Skeletal muscle satellite cell (primary cell): ENCODE results near the gene MMP3.

Source experiments
- H3K27me3 ChIP-seq: 2 replicates; pipeline ENCODE4 v1.7.0; 2013; ENCODE audit warnings: low read length; ENCODE audit not compliant: control insufficient read depth, insufficient read depth
- H3K36me3 ChIP-seq: 2 replicates; pipeline ENCODE4 v1.7.0; 2013; ENCODE audit warnings: mild to moderate bottlenecking, control low read depth, low read length; ENCODE audit not compliant: insufficient read depth
- H3K4me1 ChIP-seq: 2 replicates; pipeline ENCODE4 v1.7.0; 2013; ENCODE audit warnings: low read length; ENCODE audit not compliant: control insufficient read depth, insufficient read depth
- H3K4me2 ChIP-seq: 2 replicates; pipeline ENCODE4 v1.7.0; 2013; ENCODE audit warnings: mild to moderate bottlenecking, low read length
- H3K4me3 ChIP-seq: 2 replicates; pipeline ENCODE4 v1.7.0; 2013; ENCODE audit warnings: low read length
- H3K9ac ChIP-seq: 2 replicates; pipeline ENCODE4 v1.7.0; 2013; ENCODE audit warnings: mild to moderate bottlenecking, low read depth, low read length, moderate library complexity
- H3K9me3 ChIP-seq: replicated peaks from 2 replicates; pipeline ENCODE4 v1.7.0; 2013; ENCODE audit warnings: mild to moderate bottlenecking, control low read depth, low read length

MMP3 gene

GRCh38 chr11:102831489-102832440 is 11.6 kb downstream of the MMP3 start:
- Histone ChIP-seq H3K9ac (no peak overlapping the region), H3K4me3 (no peak overlapping the region), H3K4me2 (peak overlapping the region; percentile 58), H3K4me1 (peaks cover 7% of the 10 kb centered on the region), H3K9me3 (no peaks in the 10 kb centered on the region), H3K27me3 (peaks cover 13% of the 10 kb centered on the region), H3K36me3 (no peaks in the 10 kb centered on the region)

DNA sequence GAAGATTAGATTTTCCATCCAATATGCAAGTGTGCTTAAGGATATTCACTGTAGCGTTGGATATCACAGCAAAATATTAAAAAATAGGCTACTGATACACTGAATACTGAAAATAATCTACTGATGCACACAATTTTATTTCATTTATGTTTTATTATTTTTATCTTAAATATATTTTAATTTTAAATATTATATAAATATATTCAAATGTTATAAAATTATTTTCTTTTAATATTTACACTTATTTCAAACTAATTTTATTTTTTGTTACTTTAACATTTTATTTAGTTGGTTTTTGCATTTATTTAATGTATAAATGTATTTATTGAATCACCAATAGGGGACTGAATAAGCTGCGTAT is 12.3 kb downstream of the MMP3 start:
- H3K4me2 ChIP-seq, result no peak overlapping the region
- H3K9ac ChIP-seq, result no peak overlapping the region
- H3K36me3 ChIP-seq, result no peaks in the 10 kb centered on the region
- peaks cover 7% of the 10 kb centered on the region for H3K4me1 ChIP-seq
- peaks cover 12% of the 10 kb centered on the region for H3K27me3 ChIP-seq
- H3K9me3 ChIP-seq, result no peaks in the 10 kb centered on the region
- H3K4me3 ChIP-seq, result no peak overlapping the region

DNA sequence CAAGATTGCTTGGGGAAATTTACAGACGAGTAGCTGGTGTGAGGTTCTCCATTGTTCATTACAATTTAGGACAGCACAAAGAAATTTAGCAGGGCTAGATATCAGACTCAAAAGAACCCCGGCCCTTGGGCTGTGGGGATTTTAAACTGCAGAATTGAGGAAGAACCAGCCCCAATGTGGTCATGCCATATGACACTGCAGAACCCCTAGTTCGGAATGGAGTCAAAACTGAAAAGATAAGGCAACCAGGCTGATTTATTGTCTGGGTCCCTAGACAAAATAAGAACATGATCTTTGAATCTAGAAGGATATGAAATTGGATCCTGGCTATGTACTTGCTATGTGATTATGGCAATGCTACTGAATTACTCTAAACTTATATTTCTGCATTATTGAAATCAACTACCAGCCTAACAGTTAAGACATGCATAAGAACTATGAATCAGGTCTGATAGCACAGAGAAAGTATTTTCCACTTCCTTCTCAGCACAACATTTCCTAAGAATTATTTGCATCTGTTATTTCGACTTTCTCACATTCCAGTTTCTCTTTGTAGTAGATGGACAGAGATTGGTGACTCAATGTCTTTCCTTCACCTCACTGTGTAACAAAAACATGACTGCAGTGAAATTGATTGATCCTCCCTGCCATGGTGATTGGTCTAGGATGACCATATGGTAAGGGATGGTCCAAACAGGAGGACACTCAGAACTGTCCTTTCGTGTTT is 13.2 kb downstream of the MMP3 start:
- H3K36me3 ChIP-seq, result no peaks in the 10 kb centered on the region
- H3K4me2 ChIP-seq, result no peak overlapping the region
- H3K4me1 ChIP-seq, result no peaks in the 10 kb centered on the region
- no peak overlapping the region for H3K9ac ChIP-seq
- no peak overlapping the region for H3K4me3 ChIP-seq
- H3K9me3 ChIP-seq, result no peaks in the 10 kb centered on the region
- H3K27me3 ChIP-seq, result peaks cover 9% of the 10 kb centered on the region

DNA sequence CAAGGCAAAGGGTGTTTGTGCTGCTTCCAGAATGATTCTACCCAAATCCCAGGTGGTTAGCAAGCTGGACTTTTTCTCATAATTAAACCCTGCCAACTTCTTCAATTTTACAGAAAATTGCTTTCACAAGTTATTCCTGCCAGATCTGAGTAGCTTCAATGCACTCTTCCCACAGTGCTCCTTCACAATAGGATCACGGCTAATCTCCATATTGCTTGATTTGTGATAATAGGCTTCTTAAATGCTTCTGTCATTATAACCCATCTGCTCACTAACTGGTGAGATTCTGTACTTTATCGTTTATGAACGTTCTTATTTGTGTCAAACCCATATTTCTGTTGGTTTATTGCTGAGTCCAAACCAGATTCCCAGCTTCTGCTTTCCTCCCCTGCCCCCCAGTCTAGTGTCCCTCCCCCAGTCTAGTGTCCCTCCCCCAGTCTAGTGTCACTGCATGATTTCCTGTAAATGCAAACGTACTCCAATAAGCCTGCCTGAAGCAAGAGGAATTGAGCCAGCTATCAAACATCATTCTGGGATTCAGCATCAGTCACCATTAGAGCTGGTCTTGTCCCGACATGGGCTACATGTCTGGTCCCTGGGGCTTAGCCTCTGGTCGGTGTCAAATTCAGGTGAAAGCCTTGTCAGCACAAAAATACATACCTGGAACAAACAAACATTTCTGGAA is 14.0 kb downstream of the MMP3 start:
- Histone ChIP-seq H3K4me3 (no peak overlapping the region), H3K9me3 (no peaks in the 10 kb centered on the region), H3K27me3 (peaks cover 9% of the 10 kb centered on the region), H3K36me3 (no peaks in the 10 kb centered on the region), H3K9ac (no peak overlapping the region), H3K4me1 (no peaks in the 10 kb centered on the region), H3K4me2 (no peak overlapping the region)

- H3K4me2 ChIP-seq, result no peak overlapping the region
- H3K27me3 ChIP-seq, result peaks cover 32% of the 10 kb centered on the region
- no peak overlapping the region for H3K9ac ChIP-seq
- no peaks in the 10 kb centered on the region for H3K36me3 ChIP-seq
- no peaks in the 10 kb centered on the region for H3K4me1 ChIP-seq
- no peaks in the 10 kb centered on the region for H3K9me3 ChIP-seq
- no peak overlapping the region for H3K4me3 ChIP-seq
These were observed 18.9 kb downstream of the MMP3 start for GRCh38 chr11:102824556-102824955.

DNA sequence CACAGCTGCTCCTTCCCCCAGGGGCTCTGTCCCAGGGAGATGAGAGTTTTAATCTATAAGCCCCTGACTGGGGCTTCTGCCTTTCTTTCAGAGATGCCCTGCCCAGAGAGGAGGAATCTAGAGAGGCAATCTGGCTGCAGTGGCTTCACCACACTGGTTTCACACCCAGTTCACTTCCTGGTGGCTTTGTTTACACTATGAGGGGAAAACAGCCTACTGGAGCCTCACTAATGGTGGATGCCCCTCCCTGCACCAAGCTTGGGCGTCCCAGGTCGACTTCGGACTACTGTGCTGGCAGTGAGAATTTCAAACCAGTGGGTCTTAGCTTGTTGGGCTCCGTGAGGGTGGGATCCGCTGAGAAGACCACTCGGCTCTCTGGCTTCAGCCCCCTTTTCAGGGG is 23.9 kb downstream of the MMP3 start:
- H3K9me3 ChIP-seq, result no peaks in the 10 kb centered on the region
- peaks cover 33% of the 10 kb centered on the region for H3K27me3 ChIP-seq
- H3K36me3 ChIP-seq, result no peaks in the 10 kb centered on the region
- H3K4me2 ChIP-seq, result no peak overlapping the region
- no peak overlapping the region for H3K4me3 ChIP-seq
- no peaks in the 10 kb centered on the region for H3K4me1 ChIP-seq
- H3K9ac ChIP-seq, result no peak overlapping the region

GRCh38 chr11:102813484-102813883 is 29.9 kb downstream of the MMP3 start:
- Histone ChIP-seq H3K4me3 (no peak overlapping the region), H3K4me1 (no peaks in the 10 kb centered on the region), H3K4me2 (no peak overlapping the region), H3K9me3 (no peaks in the 10 kb centered on the region), H3K36me3 (no peaks in the 10 kb centered on the region), H3K9ac (no peak overlapping the region), H3K27me3 (peaks cover 24% of the 10 kb centered on the region)

- Histone ChIP-seq H3K36me3 (no peaks in the 10 kb centered on the region), H3K4me1 (no peaks in the 10 kb centered on the region), H3K4me2 (no peak overlapping the region), H3K9ac (no peak overlapping the region), H3K9me3 (no peaks in the 10 kb centered on the region), H3K4me3 (no peak overlapping the region), H3K27me3 (peaks cover 24% of the 10 kb centered on the region)
These were observed 31.2 kb downstream of the MMP3 start for GRCh38 chr11:102812188-102812587.

DNA sequence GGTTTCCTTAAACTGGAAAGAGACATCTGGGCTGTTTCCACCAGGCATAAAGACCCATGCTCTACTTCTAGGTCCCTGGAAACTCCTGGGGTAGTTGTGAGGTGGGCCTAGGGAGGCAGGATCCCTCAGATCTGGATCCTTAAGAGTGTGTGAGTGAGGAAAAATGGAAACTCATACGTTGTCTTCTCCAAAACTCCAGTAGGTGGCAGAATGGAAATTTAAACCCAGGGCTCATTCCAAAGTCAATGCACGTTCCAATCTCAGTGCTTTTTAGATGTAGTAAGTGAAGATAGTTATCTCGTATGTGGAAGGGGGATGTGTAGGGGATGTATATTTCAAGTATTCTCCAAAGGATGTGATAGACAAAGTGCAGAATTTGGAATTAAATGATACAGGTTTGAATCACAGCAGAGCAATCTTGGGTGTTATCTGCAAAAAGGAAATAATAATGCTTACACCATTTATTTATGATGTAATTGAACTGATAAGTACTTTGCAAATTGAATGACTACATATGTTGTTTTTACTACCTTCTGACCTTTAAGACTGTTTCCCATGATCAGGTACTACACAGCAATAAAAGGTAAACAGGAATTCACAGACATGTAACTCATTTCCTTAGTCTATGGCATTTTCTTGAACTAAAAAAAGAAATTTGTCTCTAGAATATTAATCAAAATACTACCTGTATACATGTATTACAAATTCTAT is 32.3 kb downstream of the MMP3 start:
- H3K4me3 ChIP-seq, result no peak overlapping the region
- H3K9ac ChIP-seq, result no peak overlapping the region
- H3K27me3 ChIP-seq, result peaks cover 24% of the 10 kb centered on the region
- no peaks in the 10 kb centered on the region for H3K9me3 ChIP-seq
- no peak overlapping the region for H3K4me2 ChIP-seq
- H3K4me1 ChIP-seq, result no peaks in the 10 kb centered on the region
- no peaks in the 10 kb centered on the region for H3K36me3 ChIP-seq

DNA sequence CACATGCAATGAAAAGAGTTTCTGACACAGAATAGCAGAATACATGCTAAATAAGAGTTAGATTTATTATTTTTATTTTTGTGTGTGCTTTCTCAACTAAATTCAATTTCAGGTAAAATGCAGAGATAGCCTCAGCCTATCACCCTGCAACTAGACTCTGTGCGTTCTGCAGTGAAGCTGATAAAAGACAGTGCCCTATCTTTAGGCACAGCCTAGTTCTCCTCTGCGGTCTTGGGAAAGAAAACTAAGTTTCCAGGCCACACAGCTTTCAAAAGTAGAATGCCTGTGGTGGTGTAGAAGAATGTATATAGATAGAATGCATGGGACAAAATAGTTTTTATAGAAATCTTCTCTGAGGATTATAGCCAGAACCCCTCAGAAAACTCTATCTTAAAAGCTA is 33.4 kb downstream of the MMP3 start:
- no peak overlapping the region for H3K4me2 ChIP-seq
- H3K4me1 ChIP-seq, result no peaks in the 10 kb centered on the region
- H3K36me3 ChIP-seq, result no peaks in the 10 kb centered on the region
- H3K9me3 ChIP-seq, result no peaks in the 10 kb centered on the region
- H3K4me3 ChIP-seq, result no peak overlapping the region
- H3K27me3 ChIP-seq, result peaks cover 24% of the 10 kb centered on the region
- H3K9ac ChIP-seq, result no peak overlapping the region

DNA sequence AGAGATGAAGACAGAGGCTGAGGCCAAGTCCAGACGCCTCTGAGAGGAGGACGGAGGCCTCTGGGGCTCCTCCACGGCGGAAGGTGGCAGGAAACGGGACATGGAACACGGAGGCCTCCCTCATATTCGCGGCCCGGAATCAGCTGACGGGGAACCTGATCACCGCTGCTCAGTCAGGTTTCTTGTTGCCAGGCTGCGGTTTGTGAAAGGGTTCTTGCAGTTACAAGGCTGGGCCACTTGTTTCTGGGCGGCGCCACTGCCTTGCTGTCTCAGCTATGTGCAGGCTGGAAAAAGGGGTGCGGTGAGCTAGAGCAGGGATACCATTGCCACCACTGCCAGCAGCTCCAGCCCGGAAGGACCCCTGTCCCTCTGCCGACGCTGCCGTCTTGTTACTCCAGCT is 35.5 kb downstream of the MMP3 start:
- Histone ChIP-seq H3K9ac (no peak overlapping the region), H3K4me1 (no peaks in the 10 kb centered on the region), H3K27me3 (peaks cover 18% of the 10 kb centered on the region), H3K4me3 (no peak overlapping the region), H3K4me2 (no peak overlapping the region), H3K9me3 (no peaks in the 10 kb centered on the region), H3K36me3 (no peaks in the 10 kb centered on the region)
